ENCODE measurements around the gene SLC14A1.

The SLC14A1 gene

GRCh38 chr18:45760462-45761036 lies 36.6 kb downstream of the SLC14A1 start:
- no peak for DNase-seq

- no peak for DNase-seq
Observed at GRCh38 chr18:45761512-45762114, 37.6 kb downstream of the SLC14A1 start.

GRCh38 chr18:45764000-45764686 lies 40.2 kb downstream of the SLC14A1 start:
- peak; percentile 74 for DNase-seq

- no peak for DNase-seq
Observed at GRCh38 chr18:45765796-45766195, 41.8 kb downstream of the SLC14A1 start.

GRCh38 chr18:45771587-45772480 lies 47.9 kb downstream of the SLC14A1 start:
- DNase-seq = peak; percentile 72

- peak; percentile 25 for DNase-seq
Observed at GRCh38 chr18:45774065-45774521, 50.1 kb downstream of the SLC14A1 start.

- no peak for DNase-seq
Observed at GRCh38 chr18:45775241-45775676, 51.3 kb downstream of the SLC14A1 start.

- no peak for DNase-seq
Observed at GRCh38 chr18:45775743-45776142, 51.8 kb downstream of the SLC14A1 start.

- DNase-seq = peak; percentile 83
Observed at GRCh38 chr18:45777393-45777792, 53.4 kb downstream of the SLC14A1 start.

- peak; percentile 39 for DNase-seq
Observed at GRCh38 chr18:45780568-45780967, 56.6 kb downstream of the SLC14A1 start.

GRCh38 chr18:45782662-45783061 lies 58.7 kb downstream of the SLC14A1 start:
- DNase-seq = no peak

- peak; percentile 72 for DNase-seq
Observed at GRCh38 chr18:45783097-45784075, 59.4 kb downstream of the SLC14A1 start.

- DNase-seq = peak; percentile 34
Observed at GRCh38 chr18:45785134-45785533, 61.2 kb downstream of the SLC14A1 start.

- no peak for DNase-seq
Observed at GRCh38 chr18:45786941-45787340, 63.0 kb downstream of the SLC14A1 start.

- no peak for DNase-seq
Observed at GRCh38 chr18:45787346-45787745, 63.4 kb downstream of the SLC14A1 start.

- no peak for DNase-seq
Observed at GRCh38 chr18:45788861-45789260, 64.9 kb downstream of the SLC14A1 start.

- peak; percentile 53 for DNase-seq
Observed at GRCh38 chr18:45792506-45793263, 68.7 kb downstream of the SLC14A1 start.

GRCh38 chr18:45793264-45793965 lies 69.4 kb downstream of the SLC14A1 start:
- peak; percentile 93 for DNase-seq

- peak; percentile 21 for DNase-seq
Observed at GRCh38 chr18:45801416-45802004, 77.5 kb downstream of the SLC14A1 start.
